GM13976 (cell line): ENCODE data around the gene FUOM.
"Not testable (repeated sequence)": the region's sequence is repeated elsewhere in the genome, so short reads cannot be mapped to it uniquely, and the experiment has no call there.

Source experiments
- DNase-seq: peaks from one replicate; pipeline ENCODE4 v3.0.0; 2012; ENCODE audit warnings: low spot score
- CTCF ChIP-seq: IDR thresholded peaks from 2 replicates; pipeline ENCODE4 v1.5.1; 2012; ENCODE audit warnings: borderline replicate concordance, mild to moderate bottlenecking; ENCODE audit not compliant: insufficient read depth; ENCODE audit errors: extremely low read depth, missing control alignments, control extremely low read depth
- in situ Hi-C: fragments of 300-500 bp; cut with MboI; formaldehyde crosslinking; loops from one replicate; pipeline ENCODE4 v1.12.0; 2022; ENCODE audit warnings: low sequenced_read_pairs, mixed read lengths, inconsistent platforms; ENCODE audit not compliant: unreplicated experiment

FUOM gene

DNA sequence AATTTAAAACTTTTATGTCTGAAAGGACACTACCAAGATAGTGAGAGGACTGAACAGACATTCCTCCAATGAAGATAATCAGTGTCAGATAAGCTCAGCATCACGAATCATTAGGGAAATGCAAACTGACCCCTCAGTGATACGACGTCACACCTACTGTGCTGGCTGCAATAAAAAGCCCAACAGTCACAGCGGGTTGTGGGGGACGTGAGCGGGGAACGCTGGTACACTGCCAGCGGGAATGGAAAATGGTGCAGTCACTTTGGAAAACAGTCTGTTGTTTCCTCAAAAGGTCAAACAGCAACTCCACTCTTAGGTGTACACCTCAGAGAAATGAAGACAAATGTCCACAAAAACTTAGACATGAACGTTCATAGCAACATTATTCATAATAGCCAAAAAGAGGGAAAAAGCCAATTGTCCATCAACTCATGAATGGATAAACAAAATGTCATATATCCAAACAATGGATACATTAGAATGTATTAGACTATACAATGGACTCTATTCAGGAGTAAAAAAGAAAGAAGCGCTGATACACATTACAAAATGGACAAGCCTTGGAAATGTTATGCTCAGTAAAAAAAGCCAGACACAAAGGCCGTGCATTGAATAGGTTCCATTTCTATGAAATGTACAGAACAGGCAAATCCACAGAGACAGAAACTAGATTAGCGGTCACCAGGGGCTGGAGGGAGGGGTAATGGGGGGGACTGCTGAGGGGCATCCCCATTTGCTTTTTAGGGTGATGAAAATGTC lies 17.7 kb upstream of the FUOM start:
- DNase-seq: no peak
- TF ChIP-seq CTCF: no peak
- in situ Hi-C loops: no loop called here

DNA sequence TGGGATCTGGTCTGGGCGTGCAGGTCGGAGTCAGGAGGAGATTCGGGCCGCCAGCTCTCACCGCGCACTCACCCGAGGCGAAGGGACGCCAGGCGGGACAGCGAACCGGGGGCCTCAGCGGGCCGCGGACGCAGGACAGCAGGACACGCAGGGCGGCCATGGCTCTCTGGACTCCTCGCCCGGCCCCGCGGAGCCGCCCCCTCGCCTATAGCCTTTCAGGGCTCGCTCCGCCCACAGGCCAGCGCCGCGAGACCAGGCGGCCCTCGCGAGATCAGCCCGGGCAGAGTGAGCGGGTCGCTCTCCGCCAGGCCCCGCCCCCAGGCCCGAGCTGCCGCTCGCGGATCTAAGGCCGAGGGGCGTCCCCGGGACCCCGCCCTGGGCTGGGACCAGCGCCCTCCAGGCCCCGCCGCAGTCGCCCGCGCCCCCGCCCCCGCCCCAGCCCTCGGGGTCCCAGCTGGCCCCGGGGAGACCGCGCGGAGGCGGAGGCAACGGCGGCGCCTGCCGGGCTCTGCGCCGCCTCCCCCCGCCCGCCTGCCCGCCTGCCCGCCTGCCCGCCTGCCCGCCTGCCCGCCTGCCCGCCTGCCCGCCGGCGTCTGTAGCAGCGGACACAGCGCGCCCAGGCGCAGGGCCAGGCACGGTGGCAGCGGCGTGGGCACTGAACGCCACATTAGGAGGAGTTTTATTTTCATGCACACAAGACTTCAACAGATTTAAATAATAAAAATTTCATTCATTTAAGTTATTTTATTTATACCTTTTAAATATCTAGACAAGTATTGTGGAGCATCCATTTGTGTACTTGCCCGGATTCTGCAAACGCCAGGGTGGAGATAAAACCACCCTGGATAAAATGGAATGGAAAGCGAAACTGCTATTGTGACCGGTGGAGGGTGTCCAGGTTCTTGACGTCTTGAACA lies 15.6 kb upstream of the FUOM start, which contains the start of gene ECHS1:
TSS of gene ECHS1 (minus strand) at position 181 of the 917 bp plus-strand sequence. CDS start at position 160, 21 bp downstream.
- in situ Hi-C loops: no loop called here
- DNase-seq: peak; percentile 100
- no peak for TF ChIP-seq CTCF

- in situ Hi-C loops: no loop called here
- no peak for TF ChIP-seq CTCF
- no peak for DNase-seq
Observed at GRCh38 chr10:133372507-133372906, 14.7 kb upstream of the FUOM start.

- in situ Hi-C loops: no loop called here
- no peak for TF ChIP-seq CTCF
- no peak for DNase-seq
Observed at GRCh38 chr10:133370030-133370786, 12.4 kb upstream of the FUOM start.

- TF ChIP-seq CTCF: no peak
- DNase-seq: no peak
- in situ Hi-C loops: no loop called here
Observed at GRCh38 chr10:133368153-133368552, 10.3 kb upstream of the FUOM start.

- DNase-seq, in situ Hi-C loops: not testable (repeated sequence)
Observed at GRCh38 chr10:133367461-133367860, 9.6 kb upstream of the FUOM start.
